GM12892 (cell line): ENCODE data around the gene TMEM229B.

ENCODE experiments used
- POLR2A ChIP-seq: IDR thresholded peaks from 2 replicates; pipeline ENCODE4 v1.6.1; 2011; ENCODE audit warnings: low read depth, low read length, control low read depth
- TAF1 ChIP-seq: IDR thresholded peaks from 2 replicates; pipeline ENCODE4 v1.6.1; 2011; ENCODE audit warnings: low read depth, mild to moderate bottlenecking, control low read depth, low read length, borderline replicate concordance

- TF ChIP-seq POLR2A (no peak), TAF1 (no peak)
Measured at GRCh38 chr14:67514203-67514607, 25.7 kb upstream of the TMEM229B start.
